ENCODE results near the gene VAT1L.

VAT1L gene

DNA sequence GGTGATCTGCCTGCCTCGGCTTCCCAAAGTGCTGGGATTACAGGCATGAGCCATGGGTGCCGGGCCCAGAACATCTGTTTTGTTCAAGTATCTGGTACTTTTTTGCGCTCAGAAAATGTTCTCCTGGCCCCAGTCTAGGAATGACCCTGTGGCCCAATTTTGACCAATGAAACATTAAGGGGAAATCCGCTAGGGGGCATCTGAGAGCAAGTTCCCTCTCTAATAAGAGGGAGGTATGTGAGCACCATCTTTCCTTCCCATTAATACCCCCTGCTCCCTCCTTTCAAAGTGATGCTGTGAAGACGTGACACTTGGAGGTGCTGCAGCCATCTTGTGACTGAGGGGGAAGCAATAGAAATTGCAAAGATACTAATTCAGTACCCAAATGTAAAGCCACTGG, 217.5 kb downstream of the VAT1L start:
- Histone ChIP-seq H3K79me2 (ENCODE audit: insufficient read depth, low read length) (no peaks in the 10 kb centered on the region), H2AFZ (ENCODE audit: low read depth, low read length) (no peak overlapping the region), H3K4me1 (ENCODE audit: insufficient read depth, low read length) (0 out of 2 replicates have a peak, but pooled peaks cover 5% of the 10 kb centered on the region), H3K36me3 (ENCODE audit: insufficient read depth, low read length) (no peaks in the 10 kb centered on the region), H3K4me3 (ENCODE audit: low read depth in 1 of 2, low read length in 2 of 2) (no peak overlapping the region), H3K4me2 (ENCODE audit: insufficient read depth, low read length) (no peak overlapping the region), H3K9ac (ENCODE audit: low read depth, low read length) (no peak overlapping the region), H4K20me1 (ENCODE audit: insufficient read depth, low read length) (no peaks in the 10 kb centered on the region), H3K27ac (ENCODE audit: low read length) (no peak overlapping the region), H3K9me3 (ENCODE audit: insufficient read depth, low read length, severe bottlenecking) (no peaks in the 10 kb centered on the region), H3K27me3 (ENCODE audit: insufficient read depth, low read length, poor library complexity) (no peaks in the 10 kb centered on the region)
- ATAC-seq (ENCODE audit: insufficient read depth, low read depth) (no peak), DNase-seq (no peak)
- no peak for TF ChIP-seq EZH2 (IDR thresholded peaks at IDR 0.05; ENCODE audit: borderline replicate concordance, low read depth, low read length, severe bottlenecking)
- TF ChIP-seq, protein P1, sequence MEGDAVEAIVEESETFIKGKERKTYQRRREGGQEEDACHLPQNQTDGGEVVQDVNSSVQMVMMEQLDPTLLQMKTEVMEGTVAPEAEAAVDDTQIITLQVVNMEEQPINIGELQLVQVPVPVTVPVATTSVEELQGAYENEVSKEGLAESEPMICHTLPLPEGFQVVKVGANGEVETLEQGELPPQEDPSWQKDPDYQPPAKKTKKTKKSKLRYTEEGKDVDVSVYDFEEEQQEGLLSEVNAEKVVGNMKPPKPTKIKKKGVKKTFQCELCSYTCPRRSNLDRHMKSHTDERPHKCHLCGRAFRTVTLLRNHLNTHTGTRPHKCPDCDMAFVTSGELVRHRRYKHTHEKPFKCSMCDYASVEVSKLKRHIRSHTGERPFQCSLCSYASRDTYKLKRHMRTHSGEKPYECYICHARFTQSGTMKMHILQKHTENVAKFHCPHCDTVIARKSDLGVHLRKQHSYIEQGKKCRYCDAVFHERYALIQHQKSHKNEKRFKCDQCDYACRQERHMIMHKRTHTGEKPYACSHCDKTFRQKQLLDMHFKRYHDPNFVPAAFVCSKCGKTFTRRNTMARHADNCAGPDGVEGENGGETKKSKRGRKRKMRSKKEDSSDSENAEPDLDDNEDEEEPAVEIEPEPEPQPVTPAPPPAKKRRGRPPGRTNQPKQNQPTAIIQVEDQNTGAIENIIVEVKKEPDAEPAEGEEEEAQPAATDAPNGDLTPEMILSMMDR (IDR thresholded peaks at IDR 0.05; ENCODE audit: borderline replicate concordance, extremely low read depth, low read length, poor library complexity, severe bottlenecking): peak; percentile 25

DNA sequence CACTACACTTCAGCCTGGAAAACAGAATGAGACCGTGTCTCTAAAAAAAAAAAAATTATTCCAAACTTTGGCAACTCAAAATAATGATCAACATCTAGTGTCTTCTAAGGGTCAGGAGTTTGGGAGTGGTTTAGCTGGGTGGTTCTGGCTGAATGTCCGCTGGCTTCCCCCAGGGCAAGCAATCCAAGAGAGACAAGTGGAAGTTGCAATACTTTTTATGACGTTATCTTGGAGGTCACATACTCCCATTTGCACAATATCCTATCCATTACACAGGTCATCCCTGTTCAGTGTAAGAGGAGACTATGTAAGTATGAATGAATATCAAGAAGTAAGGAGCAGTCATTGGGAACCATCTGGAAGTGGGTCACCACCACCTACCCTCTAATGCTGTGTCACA, 218.8 kb downstream of the VAT1L start:
- no peak overlapping the region for H3K9ac ChIP-seq (ENCODE audit: low read depth, low read length)
- H3K4me1 ChIP-seq (ENCODE audit: insufficient read depth, low read length): 0 out of 2 replicates have a peak, but pooled peaks cover 5% of the 10 kb centered on the region
- H3K36me3 ChIP-seq (ENCODE audit: insufficient read depth, low read length): no peaks in the 10 kb centered on the region
- H3K4me2 ChIP-seq (ENCODE audit: insufficient read depth, low read length): no peak overlapping the region
- H3K9me3 ChIP-seq (ENCODE audit: insufficient read depth, low read length, severe bottlenecking): no peaks in the 10 kb centered on the region
- H2AFZ ChIP-seq (ENCODE audit: low read depth, low read length): no peak overlapping the region
- peaks cover 2% of the 10 kb centered on the region for H3K27me3 ChIP-seq (ENCODE audit: insufficient read depth, low read length, poor library complexity)
- H3K79me2 ChIP-seq (ENCODE audit: insufficient read depth, low read length): no peaks in the 10 kb centered on the region
- no peaks in the 10 kb centered on the region for H4K20me1 ChIP-seq (ENCODE audit: insufficient read depth, low read length)
- no peak overlapping the region for H3K4me3 ChIP-seq (ENCODE audit: low read depth in 1 of 2, low read length in 2 of 2)
- TF ChIP-seq, protein P1 (IDR thresholded peaks at IDR 0.05; ENCODE audit: borderline replicate concordance, extremely low read depth, low read length, poor library complexity, severe bottlenecking): no peak
- TF ChIP-seq EZH2 (IDR thresholded peaks at IDR 0.05; ENCODE audit: borderline replicate concordance, low read depth, low read length, severe bottlenecking): no peak
- H3K27ac ChIP-seq (ENCODE audit: low read length): no peak overlapping the region
- DNase-seq (no peak), ATAC-seq (ENCODE audit: insufficient read depth, low read depth) (no peak)

DNA sequence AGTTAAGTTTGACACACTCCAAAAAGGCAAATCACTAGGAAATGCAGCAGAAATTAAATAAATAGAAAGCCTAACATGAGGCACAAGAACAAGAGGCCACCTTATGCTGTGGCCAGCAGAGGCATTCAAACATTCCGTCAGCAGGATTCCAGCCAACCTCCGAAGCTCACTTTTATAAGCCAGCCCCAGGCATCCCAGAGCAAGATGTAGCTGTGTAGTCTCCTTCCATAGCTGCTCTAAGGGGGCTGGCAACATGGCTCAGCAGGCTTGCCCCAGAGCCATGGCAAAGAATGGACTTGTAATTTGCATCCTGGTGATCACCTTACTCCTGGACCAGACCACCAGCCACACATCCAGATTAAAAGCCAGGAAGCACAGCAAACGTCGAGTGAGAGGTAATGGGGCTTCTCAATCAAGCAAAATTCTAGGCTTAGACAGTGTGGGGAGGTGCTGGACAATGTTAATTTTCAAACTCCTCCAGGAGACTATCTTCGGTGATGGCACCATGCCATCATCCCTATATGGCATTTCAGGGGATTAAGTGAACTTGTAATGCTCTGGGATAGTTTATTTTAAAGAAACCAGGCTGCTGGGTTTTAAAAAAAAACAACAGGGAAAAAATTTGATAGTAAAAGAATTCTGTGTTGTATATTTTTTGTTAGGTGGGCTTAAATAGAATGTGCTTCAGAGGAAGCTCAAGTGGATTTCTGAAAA, 234.1 kb downstream of the VAT1L start, which contains the start of gene CLEC3A:
Gene CLEC3A (plus strand): TSS at position 202 of the 714 bp plus-strand sequence. CDS start 79 bp downstream, at position 281.
- no peak within 1 kb of the TSS for H2AFZ ChIP-seq (ENCODE audit: low read depth, low read length)
- H3K4me2 ChIP-seq (ENCODE audit: insufficient read depth, low read length): no peak within 1 kb of the TSS
- no peaks in the 10 kb centered on the region for H3K9me3 ChIP-seq (ENCODE audit: insufficient read depth, low read length, severe bottlenecking)
- H3K27ac ChIP-seq (ENCODE audit: low read length): no peak within 1 kb of the TSS
- H3K36me3 ChIP-seq (ENCODE audit: insufficient read depth, low read length): no peaks in the 10 kb centered on the region
- DNase-seq (no peak), ATAC-seq (ENCODE audit: insufficient read depth, low read depth) (no peak)
- no peak within 1 kb of the TSS for H3K9ac ChIP-seq (ENCODE audit: low read depth, low read length)
- H3K4me3 ChIP-seq (ENCODE audit: low read depth in 1 of 2, low read length in 2 of 2): no peak within 1 kb of the TSS
- H4K20me1 ChIP-seq (ENCODE audit: insufficient read depth, low read length): no peaks in the 10 kb centered on the region
- H3K27me3 ChIP-seq (ENCODE audit: insufficient read depth, low read length, poor library complexity): peaks cover 4% of the 10 kb centered on the region
- no peak for TF ChIP-seq EZH2 (IDR thresholded peaks at IDR 0.05; ENCODE audit: borderline replicate concordance, low read depth, low read length, severe bottlenecking)
- TF ChIP-seq, protein P1 (IDR thresholded peaks at IDR 0.05; ENCODE audit: borderline replicate concordance, extremely low read depth, low read length, poor library complexity, severe bottlenecking): no peak
- no peaks in the 10 kb centered on the region for H3K79me2 ChIP-seq (ENCODE audit: insufficient read depth, low read length)
- H3K4me1 ChIP-seq (ENCODE audit: insufficient read depth, low read length): no peaks in the 10 kb centered on the region
